UCSD-AML1 (cell line): Measurements from ENCODE around the gene ZFR2.
A peak's percentile ranks its signal among the peaks of the same experiment; 100 is the strongest.
"Not testable (repeated sequence)": the region's sequence is repeated elsewhere in the genome, so short reads cannot be mapped to it uniquely, and the experiment has no call there.

Experiments
- DNase-seq: peaks from one replicate; lab custom pipeline; 2025; ENCODE audit not compliant: unreplicated experiment; lab: John Stamatoyannopoulos, UW

ZFR2 gene

DNA sequence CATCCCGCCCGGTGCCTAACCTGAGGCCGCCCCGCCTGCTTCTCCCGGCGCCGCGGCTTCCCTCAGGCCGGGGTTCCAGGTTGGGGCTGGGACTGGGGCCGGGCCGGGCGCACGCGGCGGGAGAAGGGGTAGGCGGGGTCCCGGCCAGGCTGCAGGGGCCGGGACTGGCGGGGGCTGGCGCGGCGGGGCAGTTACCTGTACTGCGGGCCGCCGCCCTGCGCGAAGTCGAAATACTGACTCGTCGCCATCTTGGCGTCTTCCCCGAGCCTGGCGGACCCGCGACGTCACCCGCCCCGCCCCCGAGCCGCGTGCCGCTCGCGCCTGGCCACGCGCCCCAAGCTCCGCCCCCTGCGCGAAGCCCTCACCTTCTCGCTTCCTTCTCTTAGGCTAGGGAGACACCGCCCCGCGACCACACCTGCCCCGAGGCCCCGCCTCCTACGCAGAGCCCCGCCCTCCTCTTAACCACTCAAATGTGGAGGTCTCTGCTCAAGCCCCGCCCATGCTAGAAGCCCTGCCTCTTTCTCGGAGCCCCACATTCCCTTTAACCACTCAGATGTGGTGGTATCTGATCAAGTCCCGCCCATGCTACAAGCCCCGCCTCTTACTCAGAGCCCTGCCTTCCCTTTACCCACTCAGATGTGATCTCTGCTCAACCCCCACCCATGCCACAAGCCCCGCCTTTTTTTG, at the start of gene ZFR2:
TSS of gene ZFR2 (minus strand) at position 269 of the 687 bp plus-strand sequence. CDS start at position 248, 21 bp downstream.
- no peak for DNase-seq

DNA sequence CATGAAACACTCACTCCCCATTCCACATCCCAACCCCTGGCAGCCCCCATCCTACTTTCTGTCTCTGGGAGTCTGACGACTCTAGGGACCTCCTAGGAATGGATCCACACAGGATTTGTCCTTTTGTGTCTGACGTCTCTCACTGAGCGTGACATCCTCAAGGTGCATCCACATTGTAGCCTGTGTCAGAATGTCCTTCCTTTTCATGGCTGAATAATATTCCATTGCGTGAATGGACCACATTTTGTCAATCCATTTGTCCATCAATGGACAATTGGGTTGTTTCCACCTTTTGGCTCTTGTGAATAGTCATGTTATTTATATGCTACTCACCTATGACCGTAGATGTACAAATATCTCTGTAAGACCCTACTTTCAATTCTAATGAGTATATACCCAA, 47.2 kb upstream of the ZFR2 start:
- DNase-seq = no peak

DNA sequence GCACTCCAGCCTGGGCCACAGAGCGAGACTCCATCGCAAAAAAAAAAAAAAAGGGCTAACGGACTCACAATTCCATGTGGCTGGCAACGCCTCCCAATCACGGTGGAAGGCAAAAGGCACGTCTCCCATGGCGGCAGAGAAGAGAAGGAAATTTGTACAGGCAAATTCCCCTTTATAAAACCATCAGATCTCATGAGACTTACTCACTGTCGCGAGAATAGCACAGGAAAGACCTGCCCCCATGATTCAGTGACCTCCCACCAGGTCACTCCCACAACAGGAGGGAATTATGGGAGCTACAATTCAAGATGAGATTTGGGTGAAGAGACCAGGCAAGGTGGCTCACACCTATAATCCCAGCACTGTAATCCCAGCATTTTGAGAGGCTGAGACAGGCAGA, 45.4 kb upstream of the ZFR2 start:
- no peak for DNase-seq

DNA sequence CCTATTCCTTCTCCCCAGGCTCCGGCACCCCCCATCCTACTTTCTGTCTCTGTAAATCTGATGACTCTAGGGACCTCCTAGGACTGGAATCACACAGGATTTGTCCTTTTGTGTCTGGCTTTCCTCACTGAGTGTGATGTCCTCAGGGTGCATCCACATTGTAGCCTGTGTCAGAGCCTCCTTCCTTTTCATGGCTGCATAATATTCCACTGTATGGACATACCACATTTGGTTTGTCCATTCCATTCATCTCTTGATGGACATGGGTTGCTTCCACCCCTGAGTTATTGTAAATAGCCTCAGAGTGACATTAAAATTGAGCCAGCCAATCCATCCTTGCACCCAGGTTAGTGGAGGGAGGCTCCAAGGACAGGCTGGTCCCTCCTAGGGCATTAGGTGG, 41.3 kb upstream of the ZFR2 start:
- no peak for DNase-seq

DNA sequence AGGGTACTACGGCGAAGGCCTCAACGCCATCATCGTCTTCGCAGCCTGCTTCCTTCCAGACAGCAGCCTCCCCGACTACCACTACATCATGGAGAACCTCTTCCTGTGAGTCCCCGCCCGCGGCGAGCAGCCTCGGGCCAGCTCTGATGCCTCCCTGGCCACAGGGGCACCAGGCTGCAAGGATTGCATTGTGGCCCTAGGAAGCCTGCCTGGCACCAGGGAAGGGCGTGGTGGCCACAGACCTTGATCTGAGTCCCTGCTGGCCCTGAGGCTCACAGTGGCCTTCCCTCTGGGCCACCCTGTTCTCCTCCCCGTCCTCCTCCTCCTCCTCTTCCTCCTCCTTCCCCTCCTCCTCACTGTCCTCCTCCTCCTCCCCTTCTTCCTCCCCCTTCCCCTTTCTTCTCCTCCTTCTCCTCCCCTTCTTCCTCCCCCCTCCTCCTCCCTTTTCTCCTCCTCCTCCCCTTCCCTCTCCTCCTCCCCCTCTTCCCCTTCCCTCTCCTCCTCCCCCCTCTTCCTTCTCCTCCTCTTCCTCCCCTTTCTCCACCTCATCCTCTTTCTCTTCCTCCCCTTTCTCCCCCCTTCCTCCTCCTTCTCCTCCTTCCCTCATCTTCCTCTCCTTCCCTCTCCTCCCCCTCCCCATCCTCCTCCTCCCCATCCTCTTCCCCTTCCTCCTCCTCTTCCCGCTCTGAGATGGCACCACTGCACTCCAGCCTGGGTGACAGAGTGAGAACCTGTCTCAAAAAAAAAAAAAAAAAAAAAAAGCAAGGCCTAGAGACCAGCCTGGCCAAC, 39.6 kb upstream of the ZFR2 start:
- peak; percentile 18 for DNase-seq

DNA sequence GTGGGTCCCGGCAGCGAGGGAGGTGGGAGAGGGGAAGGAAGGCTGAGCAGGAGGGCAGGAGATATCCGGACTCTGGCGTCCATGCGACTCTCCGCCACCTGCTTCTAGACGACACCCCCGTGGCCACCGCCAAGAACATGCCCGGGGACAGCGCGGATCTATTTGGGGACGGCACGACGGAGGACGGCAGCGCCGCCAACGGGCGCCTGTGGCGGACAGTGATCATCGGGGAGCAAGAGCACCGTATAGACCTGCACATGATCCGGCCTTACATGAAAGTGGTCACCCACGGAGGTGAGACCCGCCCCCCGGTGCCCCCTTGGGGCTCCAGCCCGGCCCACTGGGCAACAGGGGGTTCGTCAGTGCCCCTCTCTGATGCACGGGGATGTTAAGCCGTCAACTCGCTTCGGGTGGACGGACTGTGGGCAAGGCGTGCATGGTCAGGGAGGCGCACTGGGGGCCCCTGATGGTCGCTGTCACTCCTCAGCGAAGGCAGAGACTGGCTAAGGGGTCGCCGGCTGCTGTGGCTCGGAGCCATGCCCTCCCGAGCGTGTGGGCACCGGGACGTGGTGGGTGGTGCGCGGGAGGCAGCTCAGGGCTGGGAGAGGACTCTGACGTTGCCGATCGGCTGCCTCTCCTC, 38.9 kb upstream of the ZFR2 start:
- no peak for DNase-seq

DNA sequence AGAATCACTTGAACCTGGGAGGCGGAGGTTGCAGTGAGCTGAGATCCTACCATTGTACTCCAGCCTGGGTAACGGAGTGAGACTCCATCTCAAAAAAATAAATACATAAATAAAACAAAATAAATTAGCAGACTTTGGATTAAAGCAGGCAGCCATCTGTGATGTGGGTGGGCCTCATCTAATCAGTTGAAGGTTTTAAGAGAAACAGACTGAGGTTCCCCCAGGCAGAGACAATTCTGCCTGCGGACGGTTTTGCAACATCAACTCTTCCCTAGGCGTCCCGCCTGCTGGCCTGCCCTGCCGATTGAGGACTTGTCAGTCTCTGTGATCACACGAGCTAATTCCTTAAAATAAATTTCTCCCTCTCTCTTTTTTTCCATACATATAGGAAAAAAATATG, 35.4 kb upstream of the ZFR2 start:
- DNase-seq = no peak

DNA sequence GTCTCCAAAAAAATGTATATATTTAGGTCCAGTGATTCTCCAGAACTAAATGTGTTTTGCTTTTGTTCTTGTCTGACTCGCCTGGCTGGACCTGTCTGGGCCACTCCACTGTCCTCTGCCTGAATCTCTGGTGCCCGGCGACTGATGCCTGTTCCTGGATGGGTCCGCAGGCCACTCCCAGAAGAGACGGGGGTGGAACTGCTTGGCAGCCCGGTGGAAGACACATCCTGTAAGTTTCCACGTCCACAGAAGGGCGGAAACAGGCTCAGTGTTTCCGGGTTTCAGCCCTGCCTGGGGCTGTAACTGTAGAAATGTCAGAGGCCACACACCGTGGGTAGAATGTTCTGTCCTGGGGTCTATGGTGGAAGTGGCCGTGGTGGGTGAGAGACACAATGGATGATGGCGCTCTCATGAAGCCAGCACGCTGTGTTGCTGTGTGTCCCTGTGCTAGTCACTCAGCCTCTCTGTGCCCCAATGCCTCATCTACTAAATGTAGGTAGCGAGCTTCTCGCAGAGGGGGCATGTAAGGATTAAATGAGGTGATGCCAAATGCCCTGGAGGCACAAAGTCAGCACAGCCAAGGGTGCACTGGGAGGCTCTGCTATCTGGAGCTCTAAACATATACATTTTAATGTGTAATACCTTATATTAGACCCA, 33.6 kb upstream of the ZFR2 start:
- peak; percentile 35 for DNase-seq

DNA sequence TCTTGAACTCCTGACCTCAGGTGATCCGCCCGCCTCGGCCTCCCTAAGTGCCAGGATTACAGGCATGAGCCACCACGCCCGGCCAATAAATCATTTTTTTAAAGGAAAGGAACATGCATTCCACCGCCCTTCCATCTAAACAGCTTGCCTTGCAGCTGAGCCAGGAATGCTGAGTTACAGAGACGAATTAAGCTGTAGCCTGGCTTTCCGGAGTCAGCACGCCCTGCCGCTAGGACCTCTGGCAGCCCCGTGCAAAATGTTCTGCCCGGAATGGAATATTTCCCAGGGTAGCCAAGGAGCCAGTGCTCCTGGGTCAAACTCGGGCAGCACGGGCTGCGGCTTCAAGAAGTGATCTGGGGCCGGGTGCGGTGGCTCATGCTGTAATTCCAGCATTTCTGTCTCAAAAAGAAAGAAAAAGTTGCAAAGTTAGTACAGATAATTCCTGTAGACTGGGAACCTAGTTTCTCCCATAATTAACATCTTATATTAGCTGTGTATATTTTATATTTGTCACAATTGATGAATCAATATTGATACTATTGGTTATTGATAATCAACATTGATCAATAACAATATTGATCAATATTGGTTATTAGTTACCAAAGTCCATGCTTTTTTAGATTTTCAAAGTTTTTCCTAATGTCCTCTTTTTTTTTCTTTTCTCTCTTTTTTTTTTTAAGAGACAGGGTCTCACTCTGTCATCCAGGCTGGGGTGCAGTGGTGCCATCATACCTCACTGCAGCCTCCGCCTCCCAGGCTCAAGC, 30.9 kb upstream of the ZFR2 start:
- no peak for DNase-seq

DNA sequence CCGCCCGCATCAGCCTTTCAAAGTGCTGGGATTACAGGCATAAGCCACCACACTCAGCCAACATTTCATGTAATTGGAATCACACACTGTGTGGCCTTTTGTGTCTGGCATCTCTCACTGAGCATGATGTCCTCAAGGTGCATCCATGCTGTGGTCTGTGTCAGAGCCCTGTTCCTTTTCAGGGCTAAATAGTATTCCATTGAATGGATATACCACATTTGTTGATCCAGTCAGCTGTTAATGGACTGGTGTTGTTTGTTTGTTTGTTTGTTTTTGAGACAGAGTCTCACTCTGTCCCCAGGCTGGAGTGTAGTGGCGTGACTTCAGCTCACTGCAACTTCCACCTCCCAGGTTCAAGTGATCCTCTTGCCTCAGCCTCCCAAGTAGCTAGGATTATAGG, 29.6 kb upstream of the ZFR2 start:
- no peak for DNase-seq

DNA sequence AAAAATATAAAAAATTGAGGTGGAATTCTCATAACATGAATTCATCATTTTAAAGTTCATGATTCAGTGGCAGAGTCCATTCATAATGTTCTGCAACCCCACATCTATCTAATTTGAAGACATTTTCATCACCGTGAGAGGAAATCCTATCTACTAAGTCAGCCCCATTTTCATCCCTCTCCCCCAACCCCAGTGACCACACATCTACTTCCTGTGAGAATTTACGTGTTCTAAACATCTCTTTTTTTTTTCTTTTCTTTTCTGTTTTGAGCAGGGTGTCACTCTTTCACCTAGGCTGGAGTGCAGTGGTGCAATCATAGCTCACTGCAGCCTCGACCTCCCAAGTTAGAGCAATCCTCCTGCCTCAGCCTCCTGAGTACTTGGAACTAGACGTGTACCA, 29.1 kb upstream of the ZFR2 start:
- DNase-seq = no peak

DNA sequence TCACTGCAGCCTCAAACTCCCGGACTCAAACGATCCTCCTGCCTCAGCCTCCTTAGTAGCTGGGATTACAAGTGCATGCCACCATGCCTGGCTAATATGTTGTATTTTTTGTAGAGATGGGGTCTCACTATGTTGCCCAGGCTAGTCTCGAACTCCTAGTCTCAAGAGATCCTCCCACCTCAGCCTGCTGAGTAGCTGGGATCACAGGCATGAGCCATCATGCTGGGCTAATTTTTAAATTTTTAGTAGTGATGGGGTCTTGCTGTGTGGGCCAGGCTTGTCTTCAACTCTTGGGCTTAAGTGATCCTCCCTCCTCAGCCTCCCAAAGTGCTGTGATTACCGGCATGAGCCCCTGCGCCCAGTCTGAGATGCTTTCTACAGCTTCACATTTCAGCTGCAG, 26.9 kb upstream of the ZFR2 start:
- DNase-seq = no peak

DNA sequence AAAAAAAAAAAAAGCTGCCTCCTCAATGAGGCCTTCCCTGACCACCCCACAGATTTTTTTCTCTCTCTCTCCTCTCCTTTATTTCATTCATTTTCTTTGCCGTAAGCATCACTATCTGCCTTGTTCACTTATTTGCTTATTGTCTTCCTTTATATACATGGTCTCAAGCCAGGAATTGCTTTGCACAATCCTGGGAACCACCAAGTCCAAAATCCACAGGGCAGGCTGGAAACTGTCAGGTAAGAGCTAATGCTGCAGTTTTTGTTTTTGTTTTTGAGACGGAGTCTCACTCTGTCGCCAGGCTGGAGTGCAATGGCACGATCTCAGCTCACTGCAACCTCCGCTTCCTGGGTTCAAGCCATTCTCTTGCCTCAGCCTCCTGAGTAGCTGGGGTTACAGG, 26.1 kb upstream of the ZFR2 start:
- DNase-seq = not testable (repeated sequence)

DNA sequence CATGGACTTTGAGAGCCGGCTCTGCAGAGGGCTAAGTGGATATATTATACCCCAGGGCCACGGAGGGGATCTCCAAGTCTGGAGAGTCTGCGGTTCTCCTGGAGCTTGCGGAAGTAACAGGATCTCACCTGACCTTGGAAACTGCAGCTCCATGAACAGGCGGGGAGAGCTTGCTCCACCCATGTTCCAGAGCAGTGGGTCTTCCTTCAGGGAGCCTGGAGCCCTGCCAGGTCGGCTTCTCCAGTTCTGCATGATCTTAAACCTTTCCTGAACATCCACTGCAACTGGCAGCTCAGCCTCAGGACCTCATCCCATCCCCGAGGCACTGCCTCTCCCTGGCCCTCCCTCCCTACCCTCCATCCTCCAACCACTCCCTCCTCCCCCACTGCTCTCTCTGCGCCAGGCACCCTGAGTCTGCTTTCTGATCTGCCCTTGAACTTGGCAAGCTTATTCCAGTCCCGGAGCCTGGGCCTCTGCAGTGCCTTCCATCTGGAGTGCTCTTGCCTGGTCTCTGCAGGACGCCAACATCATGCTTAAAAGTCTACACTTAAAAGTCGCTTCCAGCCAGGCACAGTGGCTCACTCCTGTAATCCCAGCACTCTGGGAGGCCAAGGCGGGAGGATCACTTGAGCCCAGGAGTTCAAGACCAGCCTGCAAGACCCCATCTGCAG, 24.8 kb upstream of the ZFR2 start:
- DNase-seq = no peak

DNA sequence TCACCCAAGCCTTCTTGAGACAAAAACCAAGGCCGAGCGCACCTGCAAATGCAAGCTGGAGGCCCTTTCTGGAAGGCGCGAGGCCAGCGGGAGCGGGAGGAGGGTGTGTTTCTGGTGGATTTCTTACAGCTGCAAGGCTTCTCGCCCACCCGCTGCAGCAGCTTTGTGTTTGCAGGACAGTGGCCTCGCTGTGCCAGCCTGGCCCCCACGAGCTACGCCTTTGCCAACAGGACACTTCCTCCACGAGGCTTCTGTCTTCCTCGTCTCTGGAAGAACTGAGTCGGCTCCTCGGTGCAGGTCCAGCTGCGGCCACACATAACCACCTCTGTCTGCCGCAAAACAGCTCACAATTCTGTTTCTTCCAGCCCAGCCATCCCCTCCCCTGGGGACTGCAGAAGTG, 21.8 kb upstream of the ZFR2 start:
- DNase-seq = no peak

DNA sequence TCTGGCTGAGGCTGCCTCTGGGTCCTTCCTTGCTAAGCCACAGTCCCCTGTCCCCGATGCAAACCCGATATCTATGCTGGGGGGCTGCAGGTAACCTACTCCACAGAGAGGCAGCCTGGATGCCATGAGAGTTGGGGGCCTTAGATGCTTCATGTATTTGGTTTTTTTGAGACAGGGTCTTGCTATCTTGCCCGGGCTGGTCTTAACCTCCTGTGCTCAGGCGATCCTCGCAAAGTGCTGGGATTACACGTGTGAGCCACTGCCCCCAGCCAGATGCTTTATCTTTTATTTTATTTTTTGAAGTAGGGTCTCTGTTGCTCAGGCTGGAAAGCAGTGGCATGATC, 13.2 kb upstream of the ZFR2 start:
- peak; percentile 37 for DNase-seq

DNA sequence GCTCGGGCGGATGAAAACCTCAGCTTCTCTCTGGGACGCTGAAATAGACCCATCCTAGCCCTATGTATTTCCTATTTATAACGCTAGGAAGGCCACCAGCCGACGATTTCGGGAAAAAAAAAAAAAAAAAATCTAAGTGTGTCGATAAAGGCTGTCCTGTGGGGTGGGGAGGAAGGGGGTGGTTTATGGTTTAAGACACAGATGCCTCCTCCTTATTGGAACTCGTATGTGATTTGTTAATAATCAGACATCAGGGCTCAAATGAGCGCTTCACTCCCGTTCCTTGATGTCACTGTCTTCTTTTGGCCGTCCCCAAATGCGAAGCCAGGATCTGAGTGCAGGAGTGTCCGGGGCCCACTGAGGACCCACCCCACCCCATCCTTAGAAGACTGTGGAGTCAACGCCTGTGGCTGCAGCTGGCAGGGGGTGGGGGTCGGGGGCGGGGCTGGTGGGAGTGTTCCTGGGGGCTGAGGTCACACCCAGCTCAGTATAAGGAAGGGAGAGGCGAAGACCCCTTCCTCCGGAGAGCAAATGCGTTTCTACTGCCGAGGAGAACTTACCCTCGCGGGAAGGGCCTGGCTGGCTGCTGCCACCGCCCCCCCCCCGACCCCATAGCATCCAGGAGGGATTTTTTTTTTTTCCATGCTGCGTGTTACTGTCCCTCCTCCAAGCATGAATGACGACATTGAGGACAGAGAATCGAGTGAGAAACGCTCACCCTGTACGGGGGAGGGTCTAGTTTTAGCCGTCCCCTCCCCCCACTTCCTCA, 12.6 kb upstream of the ZFR2 start:
- no peak for DNase-seq

DNA sequence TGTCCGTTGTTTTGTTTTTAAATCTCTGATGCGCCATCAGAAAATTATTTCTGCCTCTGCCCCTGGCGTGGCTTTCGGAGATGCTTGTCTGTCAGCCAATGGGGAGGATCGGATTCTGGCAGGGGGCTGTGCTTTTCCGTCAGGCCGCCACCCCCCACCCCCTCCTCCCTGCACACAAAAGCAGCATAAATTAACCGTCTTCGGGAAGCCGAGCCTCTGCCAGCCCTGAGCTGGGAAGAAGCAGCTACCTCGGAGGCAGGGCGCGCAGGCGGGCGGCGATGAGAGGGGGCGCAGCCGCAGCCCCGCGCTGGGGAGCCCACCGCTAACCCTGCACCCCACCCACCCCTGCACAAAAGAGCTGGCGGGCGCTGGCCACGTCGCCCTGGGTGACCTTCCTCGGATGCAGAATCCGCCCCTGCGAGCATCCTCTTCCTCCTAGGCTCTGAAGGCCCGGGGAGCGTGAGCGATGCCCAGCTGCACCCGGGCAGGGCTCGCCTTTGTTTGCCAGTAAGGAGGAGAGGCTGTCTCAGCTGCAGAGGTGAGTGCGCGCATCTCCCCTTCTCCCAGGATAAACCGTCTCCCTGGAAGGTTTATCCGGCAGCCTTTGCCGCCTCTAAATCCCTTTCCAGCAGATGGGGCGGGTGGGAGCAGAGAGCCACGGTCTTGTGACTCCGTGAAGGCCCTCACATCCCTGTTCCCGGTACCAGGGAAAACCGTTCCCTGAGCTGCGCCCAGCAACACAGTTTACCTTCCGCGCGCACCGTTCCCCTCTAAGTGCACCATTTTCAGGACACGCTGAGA, 11.8 kb upstream of the ZFR2 start, which contains the start of gene ATCAY:
TSS of gene ATCAY (plus strand) at position 215 of the 801 bp plus-strand sequence. CDS start 5,083 bp downstream, outside the sequence.
- no peak for DNase-seq

DNA sequence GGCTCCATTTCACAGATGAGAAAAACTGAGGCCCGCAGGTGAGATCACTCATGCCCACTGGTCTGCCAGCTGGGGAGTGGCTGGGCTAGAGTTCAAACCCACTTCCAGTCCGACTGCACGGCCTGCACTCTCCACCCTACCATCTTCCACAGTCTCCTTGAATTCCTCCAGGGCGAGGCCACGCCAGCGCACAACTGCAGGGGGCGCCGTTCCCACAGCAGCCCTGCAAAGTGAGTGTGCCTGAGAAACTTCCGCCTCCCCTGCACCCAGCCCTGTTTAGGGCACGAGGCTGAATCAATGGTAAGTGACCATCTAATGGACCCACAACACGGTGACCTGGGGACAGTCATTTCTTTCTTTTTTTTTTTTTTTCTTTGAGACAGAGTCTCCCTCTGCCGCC, 10.8 kb upstream of the ZFR2 start:
- DNase-seq = no peak
